IPS-11a (cell line): ENCODE results near the gene DCLK1.
"Not testable (repeated sequence)": the region's sequence is repeated elsewhere in the genome, so short reads cannot be mapped to it uniquely, and the experiment has no call there.

Experiments used
- H3K4me3 ChIP-seq: one replicate; pipeline ENCODE4 v1.5.1; 2013; ENCODE audit warnings: low read depth, low read length, control low read depth

The DCLK1 gene

GRCh38 chr13:36132376-36132775 is 1.2 kb upstream of the DCLK1 start:
- no peak overlapping the region for H3K4me3 ChIP-seq

- H3K4me3 ChIP-seq = no peak overlapping the region
Observed at GRCh38 chr13:36131931-36132297, 732 bp upstream of the DCLK1 start.

GRCh38 chr13:36130552-36131221 is 495 bp downstream of the DCLK1 start:
- H3K4me3 ChIP-seq = peak overlapping the region; percentile 71

- peak overlapping the region; percentile 71 for H3K4me3 ChIP-seq
Observed at GRCh38 chr13:36130193-36130551, 1.0 kb downstream of the DCLK1 start.

GRCh38 chr13:36129539-36129938 is 1.6 kb downstream of the DCLK1 start:
- no peak overlapping the region for H3K4me3 ChIP-seq

- H3K4me3 ChIP-seq = no peak overlapping the region
Observed at GRCh38 chr13:36126491-36126890, 4.7 kb downstream of the DCLK1 start.

GRCh38 chr13:36125841-36126240 is 5.3 kb downstream of the DCLK1 start:
- H3K4me3 ChIP-seq = no peak overlapping the region

GRCh38 chr13:36124236-36124822 is 6.9 kb downstream of the DCLK1 start:
- no peak overlapping the region for H3K4me3 ChIP-seq

- no peak overlapping the region for H3K4me3 ChIP-seq
Observed at GRCh38 chr13:36115306-36115705, 15.9 kb downstream of the DCLK1 start.

- H3K4me3 ChIP-seq = no peak overlapping the region
Observed at GRCh38 chr13:36114233-36114632, 16.9 kb downstream of the DCLK1 start.

GRCh38 chr13:36108954-36109353 is 22.2 kb downstream of the DCLK1 start:
- H3K4me3 ChIP-seq = no peak overlapping the region

- H3K4me3 ChIP-seq = no peak overlapping the region
Observed at GRCh38 chr13:36108342-36108741, 22.8 kb downstream of the DCLK1 start.

GRCh38 chr13:36107521-36107920 is 23.7 kb downstream of the DCLK1 start:
- H3K4me3 ChIP-seq = no peak overlapping the region

- H3K4me3 ChIP-seq = no peak overlapping the region
Observed at GRCh38 chr13:36105726-36106125, 25.5 kb downstream of the DCLK1 start.

GRCh38 chr13:36102721-36103120 is 28.5 kb downstream of the DCLK1 start:
- H3K4me3 ChIP-seq = no peak overlapping the region

GRCh38 chr13:36101907-36102306 is 29.3 kb downstream of the DCLK1 start:
- H3K4me3 ChIP-seq = not testable (repeated sequence)

GRCh38 chr13:36101157-36101556 is 30.0 kb downstream of the DCLK1 start:
- H3K4me3 ChIP-seq = no peak overlapping the region

GRCh38 chr13:36098080-36098479 is 33.1 kb downstream of the DCLK1 start:
- no peak overlapping the region for H3K4me3 ChIP-seq

- H3K4me3 ChIP-seq = no peak overlapping the region
Observed at GRCh38 chr13:36096461-36097416, 34.4 kb downstream of the DCLK1 start.

GRCh38 chr13:36094478-36094877 is 36.7 kb downstream of the DCLK1 start:
- no peak overlapping the region for H3K4me3 ChIP-seq

GRCh38 chr13:36090592-36090991 is 40.6 kb downstream of the DCLK1 start:
- H3K4me3 ChIP-seq = no peak overlapping the region

- no peak overlapping the region for H3K4me3 ChIP-seq
Observed at GRCh38 chr13:36089130-36089647, 42.0 kb downstream of the DCLK1 start.
